Right atrium auricular region (tissue), 2 donors: ENCODE measurements around the gene PHIP. TPM values are rescaled to one million over a fixed set of nuclear protein-coding genes. Genes with fewer than 3 reads are reported as not detected.

Source experiments
- DNase-seq: peaks from one replicate; pipeline ENCODE4 v3.0.0-alpha.2; 2019; ENCODE audit warnings: low spot score
- H3K27ac ChIP-seq, 2 donors: fragments of 200-600 bp; sonication (generic); 1 replicate in 1 of 2; 2 replicates in 1 of 2; pipeline ENCODE4 v1.5.1; 2016 to 2019
- H3K27me3 ChIP-seq, 2 donors: fragments of 200-600 bp; sonication (generic); one replicate each; pipeline versions ENCODE4 v1.5.1 to v1.6.0; 2017 to 2019
- H3K36me3 ChIP-seq: fragments of 200-600 bp; sonication (generic); one replicate; pipeline ENCODE4 v1.5.1; 2016
- H3K4me1 ChIP-seq, 2 donors: fragments of 200-600 bp; sonication (generic); one replicate each; pipeline versions ENCODE4 v1.5.1 to v1.6.0; 2017 to 2019
- H3K4me3 ChIP-seq, 2 donors: fragments of 200-600 bp; sonication (generic); 1 replicate in 1 of 2; 2 replicates in 1 of 2; pipeline ENCODE4 v1.5.1; 2017 to 2019; ENCODE audit warnings: mild to moderate bottlenecking in 1 of 2, moderate library complexity in 1 of 2
- H3K9me3 ChIP-seq, 2 donors: fragments of 200-600 bp; sonication (generic); one replicate each; pipeline ENCODE4 v1.5.1; 2019
- total RNA-seq, 2 donors: library from RNA; depleted of rRNA; stranded (reverse); fragments of >200 nt; gene quantifications; one replicate each; pipeline ENCODE4 v1.1.0, GENCODE V29; 2016
- TF ChIP-seq, protein P1 (sequence below), 2 donors: fragments of 200-600 bp; sonication (generic); IDR thresholded peaks; one replicate each; pipeline ENCODE4 v1.5.1; 2019; ENCODE audit warnings: antibody characterized with exemption in 2 of 2

PHIP gene
- 10 to 100 TPM; 15.2 to 15.3 TPM for total RNA-seq

DNA sequence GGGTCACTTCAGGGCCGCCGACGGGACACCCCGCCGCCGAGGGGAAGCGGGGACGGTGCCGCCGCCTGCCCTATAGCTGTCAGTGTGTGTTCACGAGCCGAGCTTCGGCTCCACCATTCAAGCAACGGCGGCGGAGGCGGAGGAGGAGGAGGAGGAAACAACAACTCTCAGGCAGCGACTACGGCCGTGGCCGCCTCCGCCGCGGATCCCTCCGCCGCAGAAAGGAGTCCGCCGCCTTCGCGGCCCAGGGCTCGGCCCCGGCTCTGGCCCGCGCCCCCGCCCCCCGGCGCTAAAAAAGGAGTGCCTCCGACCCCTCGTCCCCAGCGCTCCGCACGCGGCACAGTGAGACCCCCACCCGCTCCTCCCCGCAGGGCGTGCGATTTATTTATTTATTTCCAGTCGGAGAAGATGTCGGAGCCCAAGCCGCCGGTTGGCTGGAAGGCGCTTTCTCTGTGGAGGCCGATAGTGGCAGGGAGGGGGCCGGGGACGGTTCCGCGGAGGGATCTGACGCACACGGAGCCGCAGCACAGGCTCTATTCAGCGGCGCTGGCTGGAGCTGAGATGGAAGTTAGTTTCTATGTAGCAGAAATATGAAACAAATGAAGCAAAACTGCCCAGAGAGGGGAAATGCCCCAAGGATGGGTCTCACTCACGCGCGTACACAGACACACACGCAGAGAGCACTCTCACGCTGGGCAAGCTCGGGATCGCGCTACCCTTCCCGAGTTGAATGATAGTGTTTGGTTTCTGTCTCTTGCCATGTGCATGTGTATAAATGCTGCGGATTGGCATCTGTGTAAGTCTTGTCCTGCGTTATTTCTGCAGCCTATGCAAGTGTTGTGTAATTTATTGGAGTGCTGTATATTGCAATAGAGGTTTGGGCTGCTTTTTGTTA is at the start of gene PHIP:
Gene PHIP (minus strand): TSS at position 180 of the 895 bp plus-strand sequence. CDS start 186 bp downstream, outside the sequence.
- DNase-seq, result peak; percentile 94
- Histone ChIP-seq H3K4me1 (peaks cover 0 to 37% of the 10 kb centered on the region in 2 donors), H3K27ac (peak within 1 kb of the TSS; percentile 99), H3K36me3 (no peaks in the 10 kb centered on the region), H3K9me3 (no peaks in the 10 kb centered on the region), H3K27me3 (no peaks in the 10 kb centered on the region), H3K4me3 (peak within 1 kb of the TSS; percentile 91 to 93)
- TF ChIP-seq, protein P1, sequence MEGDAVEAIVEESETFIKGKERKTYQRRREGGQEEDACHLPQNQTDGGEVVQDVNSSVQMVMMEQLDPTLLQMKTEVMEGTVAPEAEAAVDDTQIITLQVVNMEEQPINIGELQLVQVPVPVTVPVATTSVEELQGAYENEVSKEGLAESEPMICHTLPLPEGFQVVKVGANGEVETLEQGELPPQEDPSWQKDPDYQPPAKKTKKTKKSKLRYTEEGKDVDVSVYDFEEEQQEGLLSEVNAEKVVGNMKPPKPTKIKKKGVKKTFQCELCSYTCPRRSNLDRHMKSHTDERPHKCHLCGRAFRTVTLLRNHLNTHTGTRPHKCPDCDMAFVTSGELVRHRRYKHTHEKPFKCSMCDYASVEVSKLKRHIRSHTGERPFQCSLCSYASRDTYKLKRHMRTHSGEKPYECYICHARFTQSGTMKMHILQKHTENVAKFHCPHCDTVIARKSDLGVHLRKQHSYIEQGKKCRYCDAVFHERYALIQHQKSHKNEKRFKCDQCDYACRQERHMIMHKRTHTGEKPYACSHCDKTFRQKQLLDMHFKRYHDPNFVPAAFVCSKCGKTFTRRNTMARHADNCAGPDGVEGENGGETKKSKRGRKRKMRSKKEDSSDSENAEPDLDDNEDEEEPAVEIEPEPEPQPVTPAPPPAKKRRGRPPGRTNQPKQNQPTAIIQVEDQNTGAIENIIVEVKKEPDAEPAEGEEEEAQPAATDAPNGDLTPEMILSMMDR (IDR thresholded peaks at IDR 0.05), result no peak

DNA sequence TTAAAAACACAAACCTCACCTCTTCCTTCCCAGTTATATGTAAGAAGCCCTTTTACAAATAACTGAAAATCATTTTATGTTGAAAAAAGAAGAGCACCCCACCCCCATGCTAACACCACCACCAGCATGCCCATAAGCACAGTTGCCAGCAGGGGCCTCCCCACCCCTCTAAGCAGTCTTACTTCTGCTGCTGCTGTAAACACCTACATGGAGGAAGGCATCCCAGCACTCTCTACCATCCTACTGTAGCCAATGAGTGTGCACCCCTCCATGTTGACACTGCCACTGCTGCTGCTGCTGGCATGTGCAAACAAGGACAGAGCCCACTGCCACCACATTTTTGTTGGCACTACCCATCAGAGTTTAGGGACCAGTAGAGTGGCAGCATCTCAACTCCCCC is 49.6 kb upstream of the PHIP start:
- H3K4me1 ChIP-seq, result no peaks in the 10 kb centered on the region
- no peaks in the 10 kb centered on the region for H3K27me3 ChIP-seq
- H3K27ac ChIP-seq, result no peak overlapping the region
- TF ChIP-seq, protein P1 (IDR thresholded peaks at IDR 0.05), result no peak
- H3K36me3 ChIP-seq, result no peaks in the 10 kb centered on the region
- no peak overlapping the region for H3K4me3 ChIP-seq
- DNase-seq, result no peak
- H3K9me3 ChIP-seq, result peaks cover 0 to 7% of the 10 kb centered on the region in 2 donors

DNA sequence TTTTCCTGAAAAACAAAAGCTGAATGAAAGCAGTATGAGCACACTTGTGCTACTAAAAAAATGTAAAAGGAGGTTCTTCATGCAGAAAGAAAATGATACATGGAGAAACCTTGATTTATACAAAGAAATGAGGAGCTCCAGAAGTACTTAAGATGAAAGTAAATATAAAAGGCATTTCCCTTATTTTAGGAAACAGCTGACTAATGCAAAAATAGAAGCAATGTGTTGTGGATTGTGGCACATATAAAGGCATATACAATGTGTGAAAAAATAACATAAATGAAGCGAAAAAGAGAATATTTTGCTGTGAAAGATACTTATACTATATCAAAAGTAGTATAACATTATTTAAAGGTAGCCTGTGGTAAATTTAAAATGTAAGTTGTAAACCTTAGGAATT is 41.2 kb upstream of the PHIP start:
- TF ChIP-seq, protein P1 (IDR thresholded peaks at IDR 0.05), result no peak

DNA sequence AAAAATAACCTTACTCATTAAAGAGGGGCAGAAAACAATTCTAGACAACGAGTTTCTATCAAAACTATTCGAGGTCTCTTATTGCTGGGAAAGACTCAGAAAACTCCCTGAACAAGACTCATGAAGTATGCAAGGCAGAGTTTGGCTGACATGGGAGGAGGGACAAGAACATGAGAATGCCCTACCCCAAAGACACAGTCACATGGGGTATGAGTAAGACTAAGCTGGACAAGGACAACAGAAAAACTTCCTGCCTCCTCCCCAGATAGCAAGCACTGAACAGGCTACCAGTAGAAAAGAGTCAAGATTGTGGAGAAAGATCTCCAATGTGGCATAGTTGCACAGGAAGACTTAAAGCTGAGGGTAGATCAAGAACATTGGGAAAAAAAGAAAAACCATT is 39.7 kb upstream of the PHIP start:
- Histone ChIP-seq H3K4me3 (no peak overlapping the region), H3K27ac (no peak overlapping the region), H3K9me3 (no peaks in the 10 kb centered on the region), H3K27me3 (no peaks in the 10 kb centered on the region), H3K4me1 (no peaks in the 10 kb centered on the region), H3K36me3 (no peaks in the 10 kb centered on the region)
- TF ChIP-seq, protein P1 (IDR thresholded peaks at IDR 0.05), result no peak
- no peak for DNase-seq

More for the DNA sequence above, 41.2 kb upstream of the PHIP start:
- Histone ChIP-seq H3K9me3 (no peaks in the 10 kb centered on the region), H3K4me1 (no peaks in the 10 kb centered on the region), H3K27ac (no peak overlapping the region), H3K4me3 (no peak overlapping the region), H3K27me3 (no peaks in the 10 kb centered on the region), H3K36me3 (no peaks in the 10 kb centered on the region)
- no peak for DNase-seq

DNA sequence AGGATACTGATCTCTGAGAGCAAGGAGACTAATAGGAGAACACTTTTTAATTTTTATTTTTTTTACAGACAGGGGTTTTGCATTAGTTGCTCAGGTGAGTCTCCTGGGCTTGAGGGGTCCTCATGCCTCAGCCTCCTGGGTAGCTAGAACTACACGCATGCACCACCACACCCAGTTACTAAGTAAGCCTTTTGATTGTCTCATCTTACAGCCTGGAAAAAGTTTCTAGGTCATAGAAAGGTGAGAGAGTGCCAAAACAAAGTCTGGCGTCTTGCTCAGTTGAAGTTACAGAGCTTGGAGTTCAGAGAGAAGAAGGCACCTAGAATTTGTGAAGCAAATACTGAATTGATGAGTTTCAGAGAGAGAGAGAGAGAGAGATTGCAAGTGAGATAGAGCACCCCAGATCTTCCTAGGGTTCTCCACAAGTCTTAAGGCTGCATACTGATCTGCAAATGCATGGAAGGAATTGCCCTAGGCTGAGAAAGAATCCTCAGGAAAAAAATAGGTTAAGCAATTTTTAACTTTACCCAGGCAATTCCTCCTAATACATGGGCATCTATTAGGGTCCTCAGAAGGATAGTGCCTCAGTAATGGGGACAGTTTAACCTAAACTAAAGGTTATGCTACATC is 37.6 kb upstream of the PHIP start:
- no peaks in the 10 kb centered on the region for H3K4me1 ChIP-seq
- TF ChIP-seq, protein P1 (IDR thresholded peaks at IDR 0.05), result no peak
- no peak overlapping the region for H3K27ac ChIP-seq
- no peaks in the 10 kb centered on the region for H3K27me3 ChIP-seq
- DNase-seq, result no peak
- H3K9me3 ChIP-seq, result no peaks in the 10 kb centered on the region
- H3K4me3 ChIP-seq, result no peak overlapping the region
- no peaks in the 10 kb centered on the region for H3K36me3 ChIP-seq
